ENCODE measurements around the gene DLGAP5.

DLGAP5 gene

DNA sequence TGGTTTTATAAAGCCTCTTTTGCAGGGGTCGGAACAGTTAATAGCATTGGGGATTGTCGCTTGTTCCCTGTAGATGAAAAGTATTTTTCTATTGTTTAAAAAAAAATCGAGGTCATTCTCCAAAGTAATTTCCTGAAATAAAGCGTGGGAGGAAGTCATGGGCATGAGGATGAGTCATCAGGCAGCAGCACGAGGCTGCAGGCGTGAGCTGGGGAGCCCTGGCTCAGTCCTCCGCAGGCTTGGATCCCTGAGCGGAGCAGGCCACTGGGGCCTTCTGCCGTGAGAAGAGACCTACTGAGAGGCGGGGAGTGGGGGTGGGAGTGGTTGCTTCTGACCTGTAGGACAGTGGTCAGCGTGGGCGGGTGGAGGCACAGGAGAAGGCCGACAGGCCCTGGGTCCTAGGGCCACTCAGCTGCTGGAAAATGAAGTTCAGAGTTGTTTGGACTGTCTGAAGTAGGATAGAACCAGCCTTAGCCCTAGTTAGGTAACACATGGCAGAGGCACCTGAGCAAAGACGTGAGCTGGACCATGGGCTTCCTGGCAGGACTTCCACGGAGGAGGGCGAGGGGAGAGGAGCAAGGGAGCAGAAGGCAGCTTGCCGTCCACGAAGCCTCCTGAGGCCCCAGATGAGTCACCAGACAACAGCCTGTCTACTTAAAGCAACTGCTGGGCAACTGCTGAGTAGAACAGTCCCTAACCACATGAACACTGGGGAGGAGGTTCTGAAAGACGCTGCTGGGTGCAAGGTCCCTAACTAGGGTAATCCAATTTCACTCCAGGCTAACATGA lies 83.4 kb downstream of the DLGAP5 start:
- DNase-seq, result peak; percentile 95

DNA sequence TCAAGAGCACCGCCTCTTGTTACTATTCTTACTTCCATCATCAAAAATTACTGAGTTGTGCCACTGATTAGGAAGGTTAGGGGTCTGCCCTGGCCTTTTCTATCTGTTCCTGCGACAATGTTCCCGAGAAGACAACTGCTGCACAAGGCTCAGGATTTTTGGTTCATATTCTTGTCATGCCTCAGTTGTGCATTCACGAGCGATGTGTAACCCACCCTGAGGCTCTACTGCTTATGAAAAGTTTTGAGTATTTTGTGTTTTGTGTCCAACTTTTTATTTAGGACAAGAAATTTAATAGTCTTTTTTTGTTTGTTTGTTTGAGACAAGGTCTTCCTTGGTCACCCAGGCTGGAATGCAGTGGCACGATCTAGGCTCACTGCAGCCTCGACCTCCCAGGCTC lies 85.4 kb downstream of the DLGAP5 start:
- DNase-seq, result no peak

DNA sequence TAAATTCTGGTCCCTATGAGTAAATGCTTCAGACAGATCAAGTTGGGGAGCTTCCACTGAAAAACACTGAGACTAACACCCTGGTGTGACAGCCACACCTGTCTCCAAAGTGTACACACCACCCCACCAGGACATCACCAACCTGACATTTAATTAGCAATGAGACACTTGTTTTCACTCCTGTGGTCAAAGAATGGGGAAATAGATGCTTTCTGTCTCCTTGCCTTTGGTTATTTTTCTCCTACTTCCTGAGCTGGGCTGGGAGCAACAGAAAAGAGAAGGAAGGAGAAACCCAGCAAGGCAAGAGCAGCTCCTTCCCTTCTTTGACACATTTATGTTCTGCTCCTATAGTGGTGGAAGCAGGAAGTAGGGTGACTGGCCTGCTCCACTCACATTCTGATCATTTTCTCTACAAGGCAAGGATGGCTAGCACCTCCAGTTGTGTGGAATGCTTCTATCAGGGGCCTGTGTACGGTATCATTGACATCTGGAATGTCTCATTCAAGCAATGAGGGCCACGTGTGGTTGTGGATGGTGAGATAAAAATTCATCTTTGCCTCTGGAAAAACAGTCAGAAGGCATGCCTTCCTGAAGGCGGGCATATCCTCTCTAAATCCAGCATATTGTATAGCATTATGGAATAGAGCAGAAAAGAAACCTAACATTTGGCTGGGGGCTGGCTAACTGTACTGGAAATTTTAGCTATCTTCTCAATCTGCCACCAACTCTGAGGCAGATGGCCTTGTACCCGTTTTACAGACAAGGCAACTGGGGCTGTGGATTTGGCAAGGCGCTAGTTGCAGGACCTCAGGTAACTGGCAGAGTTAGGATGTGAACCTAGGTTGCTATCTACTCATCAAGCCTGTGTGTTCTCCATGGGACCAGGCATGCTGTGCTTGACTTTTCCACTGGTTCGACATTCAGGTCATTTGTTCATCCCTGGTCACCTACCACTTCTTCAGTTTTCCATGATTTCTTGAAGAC lies 87.1 kb downstream of the DLGAP5 start:
- no peak for DNase-seq

DNA sequence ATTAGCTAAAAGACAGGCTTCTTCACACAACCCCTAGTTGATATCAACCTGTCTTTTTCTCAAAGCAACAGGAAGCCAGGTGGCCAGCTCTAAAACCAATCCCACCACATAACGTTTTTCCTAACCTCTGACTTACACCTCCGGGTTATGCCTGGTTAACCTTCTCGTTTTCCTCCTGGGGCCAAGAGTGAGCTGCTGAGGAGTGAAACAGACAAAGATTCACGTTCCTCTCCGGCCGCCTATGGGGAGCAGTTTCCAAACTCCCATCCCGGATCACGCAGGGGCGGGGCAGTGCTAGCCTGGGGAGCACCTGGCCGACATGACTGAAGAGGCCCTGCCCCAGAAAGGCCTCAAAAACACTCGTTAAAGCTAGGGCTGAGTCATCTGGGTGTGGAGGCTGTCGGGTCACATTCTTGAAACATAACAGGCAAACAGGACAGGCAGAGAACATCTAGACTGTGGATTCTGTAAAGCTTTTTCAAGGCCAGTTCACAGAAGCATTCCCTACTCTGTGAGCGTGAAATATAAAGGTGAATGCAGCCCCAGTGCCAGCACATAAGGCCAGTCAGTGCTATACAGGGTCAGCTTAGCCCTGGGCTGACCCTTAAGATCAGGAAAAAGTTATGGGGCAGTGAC lies 88.3 kb downstream of the DLGAP5 start:
- DNase-seq, result peak; percentile 95

DNA sequence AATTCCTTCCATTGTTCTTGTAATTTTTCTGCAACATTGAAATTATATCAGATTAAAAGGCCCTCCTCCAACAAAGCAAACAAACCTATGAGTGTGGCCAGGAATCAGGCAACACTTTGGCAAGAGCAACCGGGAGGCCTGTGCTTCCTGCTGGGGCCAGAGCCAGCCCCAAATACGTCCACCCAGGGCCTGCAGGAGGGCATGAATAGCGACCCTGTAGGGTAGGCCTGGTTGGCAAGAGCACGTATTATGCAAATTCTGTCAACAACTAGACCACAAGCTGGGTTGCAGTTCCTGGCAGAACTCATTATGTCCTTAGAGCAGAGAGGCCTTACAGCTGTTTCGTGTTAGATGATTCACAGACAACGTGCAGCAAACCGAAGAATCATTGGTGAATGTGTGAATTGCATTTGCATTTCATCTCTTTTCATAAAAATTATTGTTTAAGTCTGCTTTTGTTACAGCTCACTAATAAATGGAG lies 89.2 kb downstream of the DLGAP5 start:
- peak; percentile 100 for DNase-seq

DNA sequence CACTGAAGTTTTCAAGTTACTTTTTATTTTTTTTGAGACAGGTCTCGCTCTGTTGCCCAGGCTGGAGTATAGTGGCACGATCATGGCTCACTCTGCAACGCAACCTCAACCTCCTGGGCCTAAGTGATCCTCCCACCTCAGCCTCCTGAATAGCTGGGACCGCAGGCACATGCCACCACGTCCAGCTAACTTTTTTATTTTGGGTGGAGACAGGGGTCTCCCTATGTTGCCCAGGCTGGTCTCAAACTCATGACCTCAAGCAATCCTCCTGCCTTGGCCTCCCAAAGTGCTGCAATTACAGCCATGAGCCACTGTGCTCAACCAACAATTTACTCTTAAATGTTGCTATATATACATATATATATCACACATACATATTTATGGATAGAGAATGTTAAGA lies 89.7 kb downstream of the DLGAP5 start:
- DNase-seq, result no peak

DNA sequence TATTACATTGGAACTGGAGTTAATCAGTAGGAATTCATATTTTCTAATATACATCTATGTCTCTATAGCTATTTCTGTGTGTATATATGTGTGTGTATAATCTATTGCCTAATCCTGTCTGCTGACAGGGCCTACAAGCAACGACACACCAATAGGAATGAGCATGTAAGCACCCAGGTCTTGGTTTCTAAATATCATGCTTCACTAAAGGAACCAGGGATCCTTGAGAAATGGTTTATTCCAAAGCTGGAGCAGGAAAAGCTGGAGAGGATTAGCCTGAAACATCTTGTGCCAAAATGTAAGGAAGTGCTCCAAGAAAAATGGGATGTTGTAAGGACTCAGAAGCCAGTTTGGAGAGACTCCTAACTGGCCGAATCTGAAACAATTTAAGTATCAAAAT lies 91.6 kb downstream of the DLGAP5 start:
- DNase-seq, result peak; percentile 54

DNA sequence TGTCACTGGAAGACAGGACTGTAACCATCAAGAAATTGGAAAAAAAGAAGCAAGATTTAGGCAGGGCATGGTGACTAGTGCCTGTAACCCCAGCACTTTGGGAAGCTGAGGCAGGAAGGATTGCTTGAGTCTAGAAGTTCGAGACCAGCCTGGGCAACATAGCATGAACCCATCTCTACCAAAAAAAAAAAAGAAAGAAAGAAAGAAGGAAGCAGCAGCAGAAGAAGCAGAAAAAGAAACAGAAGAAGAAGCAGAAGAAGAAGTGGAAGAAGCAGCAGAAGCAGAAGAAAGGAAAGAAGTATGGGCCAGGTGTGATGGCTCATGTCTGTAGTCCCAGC lies 92.9 kb downstream of the DLGAP5 start:
- DNase-seq, result no peak

Measured in fibroblast of skin of right biceps (primary cell).